NOMO-1 (cell line): ENCODE measurements around the gene SLX4.
"Not testable (repeated sequence)": the region's sequence is repeated elsewhere in the genome, so short reads cannot be mapped to it uniquely, and the experiment has no call there.

Experiments used
- DNase-seq, 2 experiments: peaks; one replicate each; lab custom pipeline; 2025; ENCODE audit not compliant: unreplicated experiment in 2 of 2; lab: John Stamatoyannopoulos, UW

SLX4 gene, protein sequence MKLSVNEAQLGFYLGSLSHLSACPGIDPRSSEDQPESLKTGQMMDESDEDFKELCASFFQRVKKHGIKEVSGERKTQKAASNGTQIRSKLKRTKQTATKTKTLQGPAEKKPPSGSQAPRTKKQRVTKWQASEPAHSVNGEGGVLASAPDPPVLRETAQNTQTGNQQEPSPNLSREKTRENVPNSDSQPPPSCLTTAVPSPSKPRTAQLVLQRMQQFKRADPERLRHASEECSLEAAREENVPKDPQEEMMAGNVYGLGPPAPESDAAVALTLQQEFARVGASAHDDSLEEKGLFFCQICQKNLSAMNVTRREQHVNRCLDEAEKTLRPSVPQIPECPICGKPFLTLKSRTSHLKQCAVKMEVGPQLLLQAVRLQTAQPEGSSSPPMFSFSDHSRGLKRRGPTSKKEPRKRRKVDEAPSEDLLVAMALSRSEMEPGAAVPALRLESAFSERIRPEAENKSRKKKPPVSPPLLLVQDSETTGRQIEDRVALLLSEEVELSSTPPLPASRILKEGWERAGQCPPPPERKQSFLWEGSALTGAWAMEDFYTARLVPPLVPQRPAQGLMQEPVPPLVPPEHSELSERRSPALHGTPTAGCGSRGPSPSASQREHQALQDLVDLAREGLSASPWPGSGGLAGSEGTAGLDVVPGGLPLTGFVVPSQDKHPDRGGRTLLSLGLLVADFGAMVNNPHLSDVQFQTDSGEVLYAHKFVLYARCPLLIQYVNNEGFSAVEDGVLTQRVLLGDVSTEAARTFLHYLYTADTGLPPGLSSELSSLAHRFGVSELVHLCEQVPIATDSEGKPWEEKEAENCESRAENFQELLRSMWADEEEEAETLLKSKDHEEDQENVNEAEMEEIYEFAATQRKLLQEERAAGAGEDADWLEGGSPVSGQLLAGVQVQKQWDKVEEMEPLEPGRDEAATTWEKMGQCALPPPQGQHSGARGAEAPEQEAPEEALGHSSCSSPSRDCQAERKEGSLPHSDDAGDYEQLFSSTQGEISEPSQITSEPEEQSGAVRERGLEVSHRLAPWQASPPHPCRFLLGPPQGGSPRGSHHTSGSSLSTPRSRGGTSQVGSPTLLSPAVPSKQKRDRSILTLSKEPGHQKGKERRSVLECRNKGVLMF (N-terminal part only)

DNA sequence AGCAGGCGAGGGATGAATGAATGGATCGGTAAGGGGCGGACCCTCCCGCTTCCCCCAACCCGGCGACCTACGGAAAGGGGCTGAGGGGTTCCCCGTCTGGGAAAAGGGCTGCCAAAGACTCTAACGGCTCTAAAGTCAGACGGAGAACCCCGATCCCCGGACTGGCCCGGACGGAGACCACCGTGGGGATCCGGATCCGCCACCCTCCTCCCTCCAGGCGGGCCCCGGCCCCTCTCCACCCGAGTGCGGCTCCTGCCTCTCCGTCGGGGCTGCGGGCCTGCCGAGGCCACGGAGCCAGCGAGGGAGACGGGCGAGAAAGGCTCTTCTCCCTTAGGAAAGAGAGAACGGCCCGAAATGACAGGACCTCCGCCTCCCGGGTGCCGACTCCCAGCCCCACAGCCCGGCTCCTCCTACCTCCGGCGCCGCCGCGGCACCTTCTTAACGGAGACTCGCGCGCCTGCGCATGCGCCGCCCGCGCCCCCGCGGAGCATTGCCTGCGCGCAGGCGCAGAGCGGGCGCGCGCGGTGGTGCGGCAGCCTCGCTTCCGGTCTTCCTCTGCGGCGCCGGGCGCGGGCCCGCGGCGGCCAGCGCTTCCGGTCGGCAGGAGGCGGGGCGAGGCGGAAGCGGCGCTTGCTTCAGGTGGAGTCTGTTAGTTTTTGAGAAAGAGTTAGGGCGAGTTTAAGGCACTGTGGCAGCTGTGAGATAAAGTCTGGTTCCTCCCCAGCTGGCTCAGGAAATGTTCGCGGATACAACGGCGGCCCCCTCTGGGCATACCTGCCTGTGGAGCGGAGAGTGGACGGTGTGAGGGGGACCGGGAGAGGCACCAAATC, at the start of gene SLX4:
SLX4 (minus strand) TSS at position 461 of the 830 bp plus-strand sequence. CDS start 2,642 bp downstream, outside the sequence.
- peak; percentile 89 to 94 for DNase-seq

DNA sequence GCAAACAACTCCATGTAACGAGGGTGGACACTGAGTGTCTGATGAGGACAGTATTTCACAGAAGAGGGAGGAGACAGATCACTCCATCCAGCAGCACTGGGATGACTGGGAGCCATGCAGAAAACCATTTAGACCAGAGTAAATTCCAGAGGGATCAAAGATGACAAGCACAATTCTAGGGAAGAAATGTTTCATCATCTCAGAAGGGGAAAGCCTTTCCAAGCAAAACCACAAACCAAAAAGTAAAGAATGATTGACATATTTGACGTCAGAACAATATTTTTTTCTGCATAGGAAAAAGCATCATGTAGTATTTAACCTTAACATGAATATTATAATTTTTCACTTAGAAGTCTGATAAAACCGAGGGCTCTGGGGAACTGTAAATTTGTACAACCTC, 47.8 kb upstream of the SLX4 start:
- no peak for DNase-seq

DNA sequence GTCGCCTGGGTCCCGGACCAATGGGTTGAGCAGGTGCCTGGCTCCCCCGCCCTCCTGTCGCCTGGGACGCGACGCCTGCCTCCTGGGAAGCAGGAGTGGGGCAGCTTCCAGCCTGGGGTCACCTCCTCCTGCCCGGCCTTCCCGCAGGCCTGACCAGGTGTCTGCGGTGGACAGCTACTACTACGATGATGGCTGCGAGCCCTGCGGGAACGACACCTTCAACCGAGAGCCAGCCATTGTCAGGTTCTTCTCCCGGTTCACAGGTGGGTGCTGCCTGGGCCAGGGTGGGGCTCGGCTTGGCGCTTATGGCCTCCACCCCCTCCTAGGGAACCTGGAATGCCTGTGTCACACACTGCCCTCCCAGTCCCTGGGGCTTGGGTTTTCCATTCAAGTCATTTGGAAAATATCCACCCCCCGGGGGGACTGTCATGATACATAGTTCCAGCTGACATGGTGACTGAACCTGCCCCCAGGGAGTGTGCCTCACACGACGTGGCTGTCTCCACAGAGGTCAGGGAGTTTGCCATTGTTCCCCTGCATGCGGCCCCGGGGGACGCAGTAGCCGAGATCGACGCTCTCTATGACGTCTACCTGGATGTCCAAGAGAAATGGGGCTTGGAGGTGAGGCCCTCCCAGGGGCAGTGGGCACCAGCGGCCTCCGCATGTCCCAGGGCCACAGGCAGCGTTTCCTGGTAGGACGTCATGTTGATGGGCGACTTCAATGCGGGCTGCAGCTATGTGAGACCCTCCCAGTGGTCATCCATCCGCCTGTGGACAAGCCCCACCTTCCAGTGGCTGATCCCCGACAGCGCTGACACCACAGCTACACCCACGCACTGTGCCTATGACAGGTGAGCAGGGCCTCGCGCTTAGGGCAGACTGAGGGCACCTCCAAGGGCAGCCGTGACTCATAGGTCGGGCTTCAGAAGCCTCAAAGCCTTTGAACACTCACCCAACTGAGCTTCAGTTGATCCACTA, 45.4 kb upstream of the SLX4 start:
- no peak for DNase-seq

DNA sequence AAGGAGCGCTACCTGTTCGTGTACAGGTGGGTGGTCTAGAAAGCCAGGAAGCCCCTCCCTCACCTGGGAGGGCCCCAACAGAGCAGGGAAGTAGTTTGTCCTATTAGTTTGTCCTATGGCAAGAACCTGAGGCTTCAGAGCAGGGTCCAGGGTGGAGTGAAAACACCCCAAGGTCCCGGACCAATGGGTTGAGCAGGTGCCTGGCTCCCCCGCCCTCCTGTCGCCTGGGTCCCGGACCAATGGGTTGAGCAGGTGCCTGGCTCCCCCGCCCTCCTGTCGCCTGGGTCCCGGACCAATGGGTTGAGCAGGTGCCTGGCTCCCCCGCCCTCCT, 44.7 kb upstream of the SLX4 start:
- DNase-seq: not testable (repeated sequence)

DNA sequence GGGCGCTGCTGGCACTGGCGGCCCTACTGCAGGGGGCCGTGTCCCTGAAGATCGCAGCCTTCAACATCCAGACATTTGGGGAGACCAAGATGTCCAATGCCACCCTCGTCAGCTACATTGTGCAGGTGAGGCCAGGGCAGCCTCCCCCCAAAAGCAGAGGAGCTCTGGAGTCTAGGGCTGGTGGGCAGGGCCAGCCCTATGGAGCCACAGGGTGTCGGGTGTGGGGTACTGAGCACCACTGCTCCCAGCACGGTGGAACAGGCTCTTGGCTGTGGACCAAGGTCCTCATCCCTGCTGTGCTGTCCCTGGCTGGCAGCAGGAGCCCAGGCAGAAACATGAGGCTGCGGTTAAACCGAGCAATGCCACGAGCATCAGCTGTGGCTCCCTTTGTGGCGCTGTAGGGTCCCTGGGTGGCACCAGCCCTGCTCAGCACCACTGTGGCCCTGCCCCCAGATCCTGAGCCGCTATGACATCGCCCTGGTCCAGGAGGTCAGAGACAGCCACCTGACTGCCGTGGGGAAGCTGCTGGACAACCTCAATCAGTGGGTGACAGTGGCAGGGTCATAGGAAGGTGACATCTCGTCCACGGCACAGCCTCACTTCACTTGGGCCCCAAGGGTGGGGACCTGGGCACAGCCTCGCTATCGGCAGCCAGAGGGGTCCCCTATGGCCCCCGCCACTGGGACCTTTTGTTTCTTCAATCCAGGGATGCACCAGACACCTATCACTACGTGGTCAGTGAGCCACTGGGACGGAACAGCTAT, 44.2 kb upstream of the SLX4 start:
- DNase-seq: no peak

DNA sequence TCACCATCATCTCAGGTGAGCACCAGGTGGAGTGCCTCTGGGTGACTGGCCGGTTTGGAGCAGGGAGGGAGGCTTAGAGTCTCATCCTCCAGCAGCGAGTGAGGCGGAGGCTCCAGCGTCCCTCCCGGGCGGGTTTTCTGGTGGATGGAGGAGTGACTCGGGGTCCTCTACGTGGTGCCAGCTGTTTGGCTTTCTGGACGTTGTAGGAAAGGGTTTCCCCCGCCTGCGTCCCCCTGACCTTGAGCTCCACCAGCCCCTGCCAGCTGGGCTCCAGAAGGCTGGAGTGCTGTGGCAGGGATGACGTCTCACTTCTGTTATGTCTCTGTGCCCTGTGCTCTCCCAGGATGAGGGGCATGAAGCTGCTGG, 43.6 kb upstream of the SLX4 start:
- DNase-seq: no peak

DNA sequence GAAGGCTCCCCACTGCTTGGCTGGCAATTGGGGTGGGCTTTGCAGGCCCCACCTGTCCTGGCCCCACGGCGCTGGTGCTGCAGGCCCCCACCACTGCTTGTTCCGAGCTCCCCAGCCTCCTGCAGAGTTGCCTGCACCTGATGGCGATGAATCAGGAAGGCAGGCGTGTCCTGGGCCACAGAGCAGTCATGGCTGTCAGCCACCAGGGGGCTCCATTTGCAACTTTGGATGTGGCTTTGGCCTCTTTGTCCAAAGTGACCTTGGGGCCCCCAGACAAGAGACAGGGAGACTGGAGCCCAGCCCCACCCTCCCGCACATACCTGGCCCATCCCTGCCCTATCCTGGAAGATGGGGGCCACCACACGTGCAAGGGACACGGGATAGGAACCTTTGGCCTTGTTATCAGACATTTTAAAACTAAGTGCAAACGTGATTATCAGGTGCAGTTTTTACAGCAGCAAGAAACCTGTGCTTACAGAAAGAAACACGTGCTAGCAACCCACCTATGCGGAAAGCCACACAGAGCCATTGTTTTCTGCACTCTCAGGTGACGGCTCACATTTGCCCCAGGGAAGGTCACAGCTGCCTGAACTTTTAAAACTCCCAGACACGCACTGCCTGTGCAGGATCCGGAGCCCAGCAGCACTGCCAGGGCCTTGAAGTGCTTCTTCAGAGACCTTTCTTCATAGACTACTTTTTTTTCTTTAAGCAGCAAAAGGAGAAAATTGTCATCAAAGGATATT, 43.0 kb upstream of the SLX4 start, which contains the start of gene DNASE1:
DNASE1 (plus strand) TSS at position 443 of the 743 bp plus-strand sequence. CDS start 683 bp downstream, outside the sequence.
- DNase-seq: peak; percentile 8 to 50

DNA sequence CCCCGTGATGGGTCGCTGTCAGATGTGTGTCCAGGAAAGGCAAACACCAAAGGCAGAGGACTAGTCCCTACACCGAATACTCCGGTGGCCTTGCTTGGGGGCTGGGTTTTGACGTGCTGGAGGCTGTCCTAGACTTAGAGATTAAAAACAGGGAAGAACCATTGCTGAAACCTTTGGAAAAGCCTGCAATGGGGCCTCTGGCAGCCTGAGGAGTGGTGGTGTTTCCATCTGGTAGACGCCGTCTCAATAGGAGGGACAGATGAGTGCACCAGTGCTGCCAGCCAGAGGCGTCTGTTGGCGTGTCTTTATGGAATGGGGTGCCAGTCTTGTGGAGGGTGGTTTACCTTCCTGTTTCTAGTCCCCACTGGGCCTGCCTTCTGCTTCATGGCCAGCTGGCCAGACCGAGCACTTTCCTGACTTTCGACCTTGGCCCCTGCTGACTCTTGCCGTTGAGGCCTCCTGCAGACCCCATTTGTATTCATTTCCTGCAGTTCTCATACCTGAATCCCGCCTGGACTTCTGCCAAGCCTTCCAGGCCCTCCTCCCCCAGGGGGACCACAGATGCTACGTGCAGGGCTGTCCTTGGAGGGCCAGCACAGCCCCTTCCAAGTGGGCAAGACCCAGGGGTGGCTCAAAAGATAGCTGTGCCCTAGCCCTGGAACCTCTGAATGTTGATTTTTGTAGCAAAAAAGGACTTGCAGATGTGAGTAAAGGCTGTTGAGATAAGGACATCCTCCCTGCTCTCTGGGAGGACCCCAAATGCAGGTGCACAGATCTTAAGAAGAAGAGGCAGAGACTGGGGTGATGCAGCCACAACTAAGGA, 41.2 kb upstream of the SLX4 start:
- no peak for DNase-seq

DNA sequence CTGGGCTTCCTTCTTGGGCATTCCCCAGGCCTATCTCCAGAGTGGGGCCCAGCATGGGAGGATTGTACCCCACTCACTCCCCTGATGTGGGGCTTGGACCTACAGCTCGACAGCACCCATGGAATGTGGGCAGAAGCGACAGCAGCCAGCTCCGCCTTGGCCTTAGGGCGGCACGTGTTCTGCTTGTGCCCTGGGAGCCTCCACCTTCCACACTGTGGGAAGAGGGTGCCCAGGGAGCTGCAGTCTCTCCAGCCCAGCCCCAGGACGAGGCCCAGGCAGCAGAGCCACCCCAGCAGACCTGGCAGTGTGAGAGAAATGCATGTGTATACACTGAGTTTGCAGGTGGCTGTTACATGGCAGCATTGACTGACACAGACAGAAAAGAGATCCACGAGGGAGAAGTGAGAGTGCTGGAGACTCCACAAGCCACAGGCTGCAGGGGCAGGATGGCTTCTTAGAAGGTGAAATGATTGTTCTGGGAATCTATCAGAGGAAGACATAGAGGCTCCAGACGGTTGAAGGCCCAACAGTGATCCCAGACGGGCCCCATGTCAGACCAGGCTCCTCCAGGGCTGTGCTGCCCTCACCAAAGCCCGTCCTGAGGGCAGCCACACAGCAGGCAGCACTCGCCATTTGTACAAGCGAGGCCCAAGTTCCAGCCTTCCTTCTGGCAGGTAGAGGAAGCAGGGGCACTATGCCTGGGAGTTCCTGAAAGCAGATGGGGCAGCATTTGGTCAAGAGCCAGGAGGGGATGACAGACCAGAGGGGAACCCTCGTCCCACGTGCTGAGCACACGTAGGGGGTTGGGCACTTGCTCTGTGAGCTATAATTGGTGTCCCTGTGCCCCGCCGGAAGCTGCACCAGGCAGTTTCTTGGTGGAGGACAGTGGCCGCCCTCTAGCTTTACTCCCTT, 40.3 kb upstream of the SLX4 start:
- no peak for DNase-seq

DNA sequence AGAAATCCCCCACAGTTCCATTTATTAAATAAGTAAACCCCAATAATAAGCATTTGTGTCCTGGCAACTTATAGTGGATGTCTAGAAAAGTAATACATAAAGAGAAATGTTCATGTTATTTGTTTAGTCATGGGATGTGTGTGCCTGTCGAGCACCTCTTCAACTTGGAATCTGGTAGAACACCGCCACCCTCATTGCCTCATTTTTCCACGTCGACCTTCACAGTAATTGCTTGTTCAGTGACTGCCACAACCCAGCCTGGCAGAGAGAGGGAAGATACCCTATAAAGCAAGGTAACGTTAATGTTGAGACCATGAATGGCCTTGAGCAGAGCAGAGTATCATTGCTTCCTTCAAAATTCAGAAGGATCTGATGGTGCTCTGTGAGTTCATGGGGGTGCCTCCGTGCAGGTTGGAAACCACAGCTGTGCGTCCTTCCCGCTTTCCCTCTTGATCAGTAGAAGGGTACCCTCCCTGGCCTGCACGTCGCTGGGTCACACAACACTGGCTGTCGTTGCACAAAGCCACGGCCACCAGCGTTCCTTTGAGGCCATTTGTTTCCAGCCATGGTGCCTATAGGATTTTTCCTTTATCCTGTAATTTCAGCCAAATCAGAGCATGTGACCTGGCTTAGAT, 39.3 kb upstream of the SLX4 start:
- DNase-seq: no peak

DNA sequence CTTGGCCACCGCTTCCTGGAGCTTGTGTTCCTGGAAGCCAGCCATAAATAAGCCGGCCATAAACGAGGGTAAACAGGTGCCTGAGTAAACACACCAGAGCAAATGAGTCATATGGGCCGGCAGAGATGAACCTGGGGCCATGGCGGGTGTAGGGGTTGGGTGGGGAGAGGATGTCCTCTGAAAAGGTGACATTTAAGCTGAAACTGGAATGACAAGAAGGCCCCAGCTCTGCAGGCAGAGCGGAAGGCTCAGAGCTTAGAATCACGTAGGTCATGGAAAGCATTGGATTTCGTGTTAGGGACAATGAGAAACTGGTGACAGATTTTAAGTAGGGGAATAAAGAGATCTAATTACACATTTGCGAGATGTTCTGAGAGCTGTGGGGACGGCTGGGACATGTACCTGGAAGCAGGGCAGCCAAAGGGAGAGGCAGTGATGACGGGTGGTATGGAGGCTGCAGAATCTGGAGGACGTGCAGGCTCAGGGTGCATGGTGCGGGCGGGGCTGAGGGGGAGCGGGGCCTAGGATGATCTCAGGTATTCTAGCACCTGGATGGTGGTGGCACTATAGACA, 35.0 kb upstream of the SLX4 start:
- no peak for DNase-seq

DNA sequence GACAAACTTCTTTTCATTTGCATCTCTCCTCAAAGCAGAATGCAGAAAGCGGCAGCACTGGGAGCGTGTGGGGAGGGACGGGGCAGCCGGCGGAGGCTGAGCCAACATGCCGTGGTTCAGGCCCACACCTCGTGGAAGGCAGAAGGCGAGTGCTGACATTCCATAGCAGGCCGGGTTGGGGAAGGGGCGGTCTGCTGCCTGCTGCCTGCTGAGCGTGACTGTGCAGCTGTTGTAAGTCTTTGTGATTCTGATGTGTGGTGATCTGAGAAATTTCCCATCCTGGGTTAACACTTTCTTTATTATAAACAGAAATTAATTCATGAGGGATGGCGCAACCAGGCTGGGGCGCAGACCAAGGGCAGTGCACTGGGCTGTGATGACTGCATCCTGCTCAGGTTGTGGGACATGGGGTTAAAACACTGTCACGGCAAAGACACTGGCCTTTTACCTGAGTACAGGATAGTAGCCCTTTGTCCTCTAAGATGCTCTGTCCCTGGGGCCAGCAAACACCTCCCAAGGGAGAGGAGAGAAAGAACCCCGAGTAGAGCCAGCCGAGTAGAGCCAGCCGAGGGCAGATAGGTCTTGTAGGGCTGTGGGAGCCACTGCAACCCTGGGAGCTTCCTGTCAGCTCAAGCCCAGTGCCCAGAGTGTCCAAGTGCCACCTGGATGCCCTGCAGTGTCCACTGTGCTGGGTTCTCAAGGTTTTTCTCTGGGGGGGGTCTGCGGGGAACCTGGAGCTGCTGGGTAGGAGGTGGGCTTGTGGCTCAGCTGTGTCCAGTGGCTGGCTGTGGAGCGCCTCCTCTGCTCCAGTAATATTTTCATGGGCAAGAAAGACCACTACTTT, 34.3 kb upstream of the SLX4 start:
- DNase-seq: no peak

DNA sequence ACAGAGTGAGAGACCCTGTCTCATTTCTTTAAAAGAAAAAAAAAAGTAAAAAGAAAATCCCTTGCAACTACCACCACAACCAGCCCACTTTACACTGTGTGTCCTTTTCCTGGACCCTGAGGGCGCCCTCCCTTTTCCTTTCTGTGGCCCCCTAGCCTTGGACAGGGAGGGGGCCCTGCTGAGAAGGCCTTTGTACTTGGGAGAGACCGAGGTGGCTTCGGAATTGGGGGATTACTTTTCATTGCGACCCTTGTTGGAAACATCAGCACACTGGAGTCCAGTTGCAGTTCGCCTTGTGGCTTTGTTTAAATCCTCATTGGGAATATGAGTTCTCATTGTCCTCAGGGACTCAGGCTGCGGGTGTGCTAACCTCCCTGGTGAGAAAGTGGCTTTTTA, 33.7 kb upstream of the SLX4 start:
- DNase-seq: no peak

DNA sequence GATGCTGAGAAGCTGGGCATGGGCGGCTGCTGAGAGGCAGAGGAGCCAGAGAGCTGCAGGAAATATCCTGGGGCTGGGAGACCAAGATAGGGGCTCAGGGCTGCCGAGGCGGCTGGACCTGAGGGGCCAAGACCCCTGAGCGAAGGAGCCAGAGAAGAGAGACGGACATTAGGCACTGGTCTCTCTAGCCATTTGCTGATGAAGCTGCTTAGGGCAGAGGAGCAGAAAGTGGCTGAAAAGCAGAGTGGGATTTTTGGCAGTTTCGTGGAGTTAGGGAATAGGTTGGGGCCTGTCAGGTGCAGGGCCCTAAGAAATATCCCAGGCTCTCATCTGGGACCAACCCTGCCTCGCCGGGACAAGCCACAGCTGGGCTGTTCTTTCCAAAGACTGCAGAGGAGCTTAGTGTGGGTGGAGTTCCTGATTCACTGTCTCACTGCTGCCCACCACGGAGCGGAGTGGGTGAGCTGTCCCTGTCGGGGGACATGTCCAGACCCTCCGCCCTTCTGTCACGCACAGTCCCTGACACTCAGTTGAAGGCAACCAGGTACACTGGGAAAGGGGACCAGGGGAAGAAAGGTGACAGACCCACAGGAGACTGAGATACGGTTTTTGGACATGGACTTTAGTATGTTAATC, 31.8 kb upstream of the SLX4 start:
- DNase-seq: no peak
